Activated CD4-positive, alpha-beta T cell treated with anti-CD3 and anti-CD28 coated beads, Interleukin-2, amount 10 ng/mL, durations not matched to agents 7 days and 5 days (primary cell): ENCODE data around the gene RPS27L. TPM values are rescaled to one million over a fixed set of nuclear protein-coding genes. Genes with fewer than 3 reads are reported as not detected.
"Not testable (repeated sequence)": the region's sequence is repeated elsewhere in the genome, so short reads cannot be mapped to it uniquely, and the experiment has no call there.

ENCODE experiments used
- CTCF ChIA-PET: fragments of 350-600 bp; sonication (Branson Sonifier 250); formaldehyde crosslinking; loops from one replicate; lab custom pipeline; 2021; ENCODE audit warnings: antibody characterized with exemption; lab: Charles Lee
- POLR2A ChIA-PET: fragments of 350-600 bp; sonication (Branson Sonifier 250); formaldehyde crosslinking; loops from one replicate; lab custom pipeline; 2021; ENCODE audit warnings: antibody characterized with exemption; lab: Charles Lee
- DNase-seq: peaks from one replicate; pipeline ENCODE4 v3.0.0-alpha.2; 2020
- H3K27ac Mint-ChIP-seq: one replicate; pipeline ENCODE4 v1.8.0; 2021; ENCODE audit warnings: mild to moderate bottlenecking, moderate library complexity, mixed read lengths
- H3K27me3 Mint-ChIP-seq: one replicate; pipeline ENCODE4 v1.8.0; 2021; ENCODE audit warnings: mixed read lengths
- H3K36me3 Mint-ChIP-seq: one replicate; pipeline ENCODE4 v1.8.0; 2021; ENCODE audit warnings: low read depth, mixed read lengths
- H3K4me1 Mint-ChIP-seq: one replicate; pipeline ENCODE4 v1.8.0; 2021; ENCODE audit warnings: mixed read lengths
- H3K4me3 Mint-ChIP-seq: one replicate; pipeline ENCODE4 v1.8.0; 2021; ENCODE audit warnings: mild to moderate bottlenecking, moderate library complexity, mixed read lengths
- H3K9me3 Mint-ChIP-seq: one replicate; pipeline ENCODE4 v1.8.0; 2021; ENCODE audit warnings: mixed read lengths
- total RNA-seq, 2 experiments: library from RNA; stranded (reverse); gene quantifications; one replicate each; pipeline ENCODE4 v1.2.3, GENCODE V29; 2021

The RPS27L gene
- total RNA-seq, 2 experiments from 2014 or later = 219 to 226 TPM

GRCh38 chr15:63103416-63103815 lies 53.9 kb downstream of the RPS27L start:
- H3K27me3 Mint-ChIP-seq = peaks cover 5% of the 10 kb centered on the region

GRCh38 chr15:63099581-63099980 lies 57.7 kb downstream of the RPS27L start:
- H3K4me3 Mint-ChIP-seq, H3K36me3 Mint-ChIP-seq, H3K9me3 Mint-ChIP-seq, H3K27ac Mint-ChIP-seq, POLR2A ChIA-PET, H3K27me3 Mint-ChIP-seq, DNase-seq, H3K4me1 Mint-ChIP-seq: not testable (repeated sequence)
- CTCF ChIA-PET = interaction anchor here (0.6 kb wide), 1 partner anchor 42 kb away, joined by 4 read pairs; no protein-coding TSS in a partner anchor

More at GRCh38 chr15:63103416-63103815, 53.9 kb downstream of the RPS27L start:
- POLR2A ChIA-PET = no interaction called here
- Mint-ChIP-seq H3K27ac (no peak overlapping the region), H3K4me3 (no peak overlapping the region), H3K4me1 (no peaks in the 10 kb centered on the region), H3K9me3 (no peaks in the 10 kb centered on the region), H3K36me3 (no peaks in the 10 kb centered on the region)
- CTCF ChIA-PET = no interaction called here
- no peak for DNase-seq

GRCh38 chr15:63098901-63099300 lies 58.4 kb downstream of the RPS27L start:
- DNase-seq, H3K36me3 Mint-ChIP-seq, CTCF ChIA-PET, POLR2A ChIA-PET, H3K4me3 Mint-ChIP-seq, H3K27me3 Mint-ChIP-seq, H3K27ac Mint-ChIP-seq, H3K9me3 Mint-ChIP-seq, H3K4me1 Mint-ChIP-seq: not testable (repeated sequence)

Other genes starting within 250 kb of the RPS27L start
- 1 to 10 TPM; 4.0 to 4.5 TPM for gene TPM1, start 114.7 kb downstream of the RPS27L start, total RNA-seq
- 1 to 10 TPM; 6.9 to 7.9 TPM for gene LACTB, start 35.6 kb downstream of the RPS27L start, total RNA-seq
- 100 to 1,000 TPM; 115 to 150 TPM for gene RAB8B, start 32.1 kb upstream of the RPS27L start, total RNA-seq
- gene APH1B, start 120.1 kb upstream of the RPS27L start, total RNA-seq = 1 to 10 TPM; 7.3 to 9.1 TPM
- gene CA12, start 224.4 kb upstream of the RPS27L start, total RNA-seq = not detected